Stimulated activated CD4-positive, alpha-beta T cell treated with anti-CD3 and anti-CD28 coated beads, Interleukin-15, amount 100 ng/mL, for 24 hours (primary cell): ENCODE measurements around the gene ZCCHC24.
A peak's percentile ranks its signal among the peaks of the same experiment; 100 is the strongest.

Experiments
- DNase-seq: peaks from one replicate; pipeline ENCODE4 v3.0.0-alpha.2; 2020

The ZCCHC24 gene

DNA sequence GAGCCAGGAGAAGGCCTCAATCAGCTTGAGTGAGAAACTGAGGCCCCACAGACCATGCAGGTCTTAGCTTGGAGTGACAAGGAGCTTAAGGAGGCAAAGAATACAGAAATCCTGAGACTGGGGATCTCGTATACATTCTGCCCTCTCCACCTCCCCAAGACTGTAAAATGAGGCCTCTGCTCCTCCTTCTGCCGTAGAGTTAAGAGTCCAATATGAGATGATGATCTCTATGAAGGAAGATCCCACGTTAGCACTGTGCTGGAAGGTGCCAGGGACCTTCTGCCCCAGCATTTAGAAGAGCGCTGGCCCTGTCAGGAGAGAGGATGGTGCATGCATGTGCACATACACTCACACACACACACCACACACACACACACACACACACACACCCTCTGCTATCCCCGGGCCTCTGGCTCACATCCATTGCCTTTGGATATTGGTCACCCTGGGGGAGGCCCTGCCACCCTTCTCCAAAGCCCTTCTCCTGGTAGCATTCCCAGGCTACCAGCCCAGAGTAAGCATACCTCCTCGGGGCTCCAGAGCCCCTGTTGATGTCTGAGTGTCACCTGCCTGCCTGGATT lies 15.0 kb downstream of the ZCCHC24 start:
- DNase-seq = no peak

DNA sequence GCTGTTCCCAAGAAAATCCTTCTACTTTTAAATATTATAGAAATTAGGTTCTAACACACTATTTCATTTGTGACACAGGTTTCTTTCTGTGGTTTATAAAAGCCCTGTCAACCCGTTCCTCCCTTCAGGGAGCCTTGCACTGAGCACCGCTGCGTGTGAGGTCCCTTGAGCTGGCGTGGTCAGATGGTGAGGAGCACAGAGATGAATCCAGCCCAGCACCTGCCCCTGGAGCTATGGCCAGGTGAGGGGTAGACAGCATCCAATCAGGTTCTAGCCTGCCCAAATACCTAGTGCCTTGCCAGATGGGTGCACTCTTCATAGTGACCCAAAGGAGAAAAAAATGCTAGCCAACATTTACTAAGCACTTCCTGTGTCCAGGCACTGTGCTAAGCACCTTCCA lies 15.7 kb downstream of the ZCCHC24 start:
- DNase-seq = no peak

DNA sequence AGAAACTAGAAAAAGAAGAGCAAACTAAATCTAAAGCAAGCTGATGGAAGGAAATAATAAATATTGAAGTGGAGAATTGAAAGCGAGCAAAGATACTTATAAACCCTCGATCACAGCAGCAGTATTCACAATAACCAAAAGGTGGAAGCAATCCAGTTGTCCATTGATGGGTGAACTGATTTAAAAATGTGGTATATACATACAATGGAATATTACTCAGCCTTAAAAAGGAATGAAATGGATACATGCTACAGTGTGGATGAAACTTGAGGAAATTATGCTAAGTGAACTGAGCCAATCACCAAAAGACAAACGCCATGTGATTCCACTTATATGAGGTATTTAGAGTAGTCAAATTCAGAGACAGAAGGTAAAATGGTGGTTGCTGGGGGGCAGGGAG lies 17.5 kb downstream of the ZCCHC24 start:
- no peak for DNase-seq

DNA sequence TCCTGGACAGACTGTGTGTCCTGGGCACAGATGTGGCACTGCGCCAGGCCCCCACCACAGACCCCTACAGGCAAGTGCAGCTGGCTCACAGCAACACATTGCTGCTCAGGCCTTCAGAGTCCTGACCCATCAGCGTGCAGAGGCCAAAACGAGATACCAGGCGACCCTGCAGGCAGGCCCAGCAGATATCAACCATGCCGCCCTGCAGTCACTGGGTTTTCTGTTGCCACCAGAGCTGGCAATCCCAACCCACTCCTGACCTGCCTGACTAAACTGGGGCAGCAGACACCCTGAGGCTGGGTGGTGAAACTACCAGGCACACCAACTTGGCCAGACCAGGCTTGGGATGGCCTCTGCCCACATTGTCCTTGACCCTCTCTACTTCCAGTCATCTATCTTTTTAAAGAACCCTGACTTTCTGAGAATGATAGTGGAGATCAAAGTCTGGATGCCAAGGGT lies 20.3 kb downstream of the ZCCHC24 start:
- DNase-seq = no peak

DNA sequence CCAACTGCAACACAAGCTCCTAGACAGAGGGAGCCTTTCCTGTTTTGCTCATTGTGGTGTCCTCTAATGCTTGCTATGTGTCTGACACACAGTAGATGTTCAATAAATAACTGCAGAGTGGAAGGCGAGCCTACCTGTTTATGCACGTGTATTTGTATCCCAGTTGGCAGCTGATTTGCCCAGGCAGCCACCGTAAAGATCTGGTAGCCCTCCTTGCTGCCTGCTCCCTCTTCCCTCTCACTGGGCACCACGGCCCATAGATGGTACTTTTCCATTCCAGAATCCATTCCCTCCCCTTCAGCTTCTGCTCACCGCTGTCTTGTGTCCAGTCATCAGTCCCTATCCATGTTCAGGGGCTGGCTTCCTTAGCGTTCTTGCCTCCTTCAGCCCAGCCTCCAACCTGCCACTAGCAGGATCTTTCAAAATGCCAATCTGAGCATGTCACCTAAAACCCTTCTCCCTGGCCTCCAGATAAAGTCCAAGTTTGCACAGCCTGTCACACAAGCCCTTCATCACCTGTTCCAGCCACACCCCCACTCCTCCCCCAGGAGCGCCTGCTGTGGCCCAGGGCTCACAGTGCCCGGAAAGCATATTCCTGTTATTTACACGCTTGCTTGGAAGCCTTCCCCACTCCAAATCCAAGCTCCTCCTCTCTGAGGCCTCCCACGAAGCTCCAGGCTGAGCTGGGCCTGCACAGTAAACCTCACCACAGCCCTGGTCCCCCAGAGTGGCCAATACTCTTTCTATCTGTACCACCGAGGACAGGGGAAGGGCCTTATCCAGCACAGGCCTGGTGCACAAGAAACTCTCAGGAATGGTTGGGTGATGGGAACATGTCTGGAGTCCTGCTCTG lies 21.0 kb downstream of the ZCCHC24 start:
- DNase-seq = no peak

DNA sequence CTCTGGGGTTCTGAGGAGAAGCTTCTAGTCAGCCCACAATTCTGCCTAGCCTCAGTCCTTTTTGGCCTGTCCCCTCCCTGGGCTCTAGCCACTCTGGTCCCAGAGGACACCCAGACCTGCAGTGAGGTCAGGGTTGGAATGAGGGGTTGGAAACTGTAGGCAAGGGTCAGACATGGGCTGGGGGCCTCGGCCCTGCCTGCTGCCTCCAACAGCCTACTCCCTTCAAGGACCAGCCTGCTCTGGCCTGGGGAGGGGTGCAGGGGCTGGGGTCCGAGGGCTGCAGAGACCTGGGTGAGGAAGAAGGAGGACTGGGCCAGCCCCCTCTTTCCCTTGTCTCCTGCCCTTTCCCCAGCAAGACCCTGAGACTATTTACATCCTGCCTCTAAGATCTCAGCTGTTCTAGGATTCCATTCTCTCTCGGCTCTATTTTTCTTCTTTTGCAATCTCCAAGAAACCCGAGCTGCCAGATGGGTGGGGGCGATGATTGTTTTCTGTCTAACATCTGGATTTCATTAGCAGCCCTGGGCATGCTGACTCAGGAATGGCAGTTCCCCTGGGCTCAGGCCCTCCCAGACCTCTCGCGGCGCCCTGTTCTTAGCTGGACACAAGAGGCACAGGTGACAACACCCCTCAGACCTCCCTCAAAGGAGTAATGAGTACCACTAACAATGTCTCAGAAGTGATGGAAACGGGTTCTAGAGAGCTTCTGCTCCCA lies 23.1 kb downstream of the ZCCHC24 start:
- no peak for DNase-seq

DNA sequence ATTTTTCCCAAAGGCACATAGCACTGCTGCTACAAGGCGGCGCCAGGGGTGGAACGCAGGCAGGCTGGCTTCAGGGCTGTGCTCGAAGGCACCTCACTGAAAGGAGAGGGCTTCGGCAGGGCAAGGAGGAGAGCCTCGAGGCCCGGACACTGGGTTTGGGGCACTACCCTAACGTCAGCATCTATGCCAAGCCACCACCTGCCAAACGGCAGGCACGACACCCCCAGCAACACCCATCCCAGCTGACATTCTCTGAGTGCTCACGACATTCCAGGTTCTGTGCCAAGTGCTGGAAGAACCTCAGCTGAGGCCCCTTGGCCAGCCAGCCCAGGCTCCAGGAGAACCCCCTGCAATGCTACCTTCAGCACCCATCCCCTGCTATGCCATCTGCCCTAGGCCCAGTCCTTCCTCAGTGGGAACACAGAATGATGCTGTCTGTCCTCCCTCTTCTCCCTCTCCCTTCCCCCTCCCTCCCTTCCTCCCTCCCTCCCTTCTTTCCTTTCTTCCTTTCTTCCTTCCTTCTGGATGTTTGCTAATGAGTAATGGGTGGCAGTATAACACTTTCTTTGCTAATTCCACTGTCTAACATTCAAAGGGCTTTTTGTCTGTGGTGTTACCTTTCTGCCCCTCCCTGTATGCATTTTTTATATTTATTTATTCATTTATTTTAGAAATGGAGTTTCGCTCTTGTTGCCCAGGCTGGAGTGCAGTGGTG lies 24.3 kb downstream of the ZCCHC24 start:
- DNase-seq = no peak

DNA sequence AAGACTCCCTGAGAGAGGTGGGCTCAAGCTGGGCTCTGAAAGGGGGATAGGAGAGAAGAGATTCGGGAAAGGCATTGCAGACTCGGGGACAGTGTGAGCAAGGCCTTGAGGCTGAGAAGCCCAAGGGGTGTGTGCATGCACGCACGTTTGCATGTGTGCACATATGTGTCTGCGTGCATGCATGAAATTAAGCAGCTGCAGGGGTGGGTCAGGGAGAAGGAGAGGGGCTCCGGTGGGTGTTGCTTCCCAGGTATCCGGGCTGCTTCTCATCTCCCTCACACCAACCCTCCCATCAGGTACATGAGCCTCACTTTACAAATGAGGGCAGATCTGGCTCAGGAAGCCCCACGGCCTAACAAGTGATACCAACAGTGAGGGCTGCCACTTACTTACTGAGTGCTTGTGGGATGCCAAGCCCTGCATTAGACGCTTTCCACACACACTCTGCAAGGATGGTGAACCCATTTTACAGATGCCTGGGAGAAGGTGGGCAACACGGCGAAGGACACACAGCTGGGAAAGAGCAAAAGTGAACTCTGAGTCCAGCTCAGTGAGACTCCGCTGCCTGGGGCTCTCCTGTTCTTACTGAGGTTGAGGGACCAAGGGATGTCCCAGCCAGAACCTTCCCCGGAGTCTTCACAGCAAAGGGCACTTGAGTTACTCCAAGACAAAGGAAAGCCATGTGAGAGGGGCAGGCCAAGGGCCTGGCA lies 26.4 kb downstream of the ZCCHC24 start:
- DNase-seq = no peak

DNA sequence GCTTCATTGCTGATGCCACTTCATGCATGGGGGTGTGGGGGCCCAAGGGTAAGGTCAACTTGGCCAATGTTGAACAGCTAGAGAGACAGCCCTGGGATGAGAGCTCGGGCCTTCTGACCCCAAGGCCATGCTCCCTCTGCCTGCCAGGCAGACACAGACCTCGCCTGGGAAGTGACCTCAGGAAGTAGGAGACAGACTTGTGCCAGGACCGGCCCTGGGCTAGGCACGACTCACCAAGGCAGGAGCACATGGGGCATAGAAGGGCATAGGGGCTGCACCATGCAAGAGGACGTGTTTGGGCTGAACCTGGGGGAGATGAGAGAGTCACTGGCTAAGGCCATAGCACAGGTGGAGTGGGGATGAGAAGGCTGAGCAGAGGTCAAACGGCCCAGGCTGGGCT lies 27.1 kb downstream of the ZCCHC24 start:
- DNase-seq = no peak

DNA sequence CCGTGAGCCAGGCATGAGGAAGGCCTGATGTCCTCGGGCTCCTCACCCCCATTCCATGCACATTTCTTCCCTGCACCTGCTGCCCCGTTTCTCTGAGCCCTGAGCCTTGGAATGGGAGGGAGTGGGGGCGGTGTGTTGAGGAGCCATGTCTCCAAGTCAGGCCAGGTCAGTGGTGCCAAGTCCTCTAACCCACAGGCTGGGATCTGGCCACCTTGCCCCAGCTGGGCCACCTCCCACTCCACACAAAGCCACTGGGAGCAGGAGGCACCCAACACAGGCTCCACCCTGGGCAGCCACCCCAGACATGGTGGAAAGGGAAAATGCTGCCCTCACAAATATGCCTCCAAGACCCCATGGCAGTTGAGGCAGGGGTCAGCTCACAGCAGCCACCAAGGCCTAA lies 27.7 kb downstream of the ZCCHC24 start:
- DNase-seq = no peak

DNA sequence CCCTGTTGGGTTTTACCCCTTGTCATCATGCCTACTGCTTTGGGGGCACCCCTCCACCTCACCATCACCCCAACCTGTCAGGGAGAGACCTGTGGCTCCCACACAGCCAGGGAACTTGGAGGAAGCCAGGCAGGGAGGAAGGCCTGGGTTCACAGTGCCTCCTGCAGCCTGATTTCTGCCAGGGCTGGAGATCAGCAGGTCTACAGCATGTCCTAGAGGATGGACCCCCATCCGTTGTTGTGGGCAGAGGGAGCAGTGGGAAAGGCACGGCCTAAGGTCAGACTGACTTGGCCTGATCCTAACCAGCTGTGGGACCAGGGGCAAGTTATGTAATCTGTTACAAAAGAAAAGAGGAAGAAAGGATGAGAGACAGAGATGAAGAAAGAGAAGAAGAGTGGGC lies 28.2 kb downstream of the ZCCHC24 start:
- no peak for DNase-seq

DNA sequence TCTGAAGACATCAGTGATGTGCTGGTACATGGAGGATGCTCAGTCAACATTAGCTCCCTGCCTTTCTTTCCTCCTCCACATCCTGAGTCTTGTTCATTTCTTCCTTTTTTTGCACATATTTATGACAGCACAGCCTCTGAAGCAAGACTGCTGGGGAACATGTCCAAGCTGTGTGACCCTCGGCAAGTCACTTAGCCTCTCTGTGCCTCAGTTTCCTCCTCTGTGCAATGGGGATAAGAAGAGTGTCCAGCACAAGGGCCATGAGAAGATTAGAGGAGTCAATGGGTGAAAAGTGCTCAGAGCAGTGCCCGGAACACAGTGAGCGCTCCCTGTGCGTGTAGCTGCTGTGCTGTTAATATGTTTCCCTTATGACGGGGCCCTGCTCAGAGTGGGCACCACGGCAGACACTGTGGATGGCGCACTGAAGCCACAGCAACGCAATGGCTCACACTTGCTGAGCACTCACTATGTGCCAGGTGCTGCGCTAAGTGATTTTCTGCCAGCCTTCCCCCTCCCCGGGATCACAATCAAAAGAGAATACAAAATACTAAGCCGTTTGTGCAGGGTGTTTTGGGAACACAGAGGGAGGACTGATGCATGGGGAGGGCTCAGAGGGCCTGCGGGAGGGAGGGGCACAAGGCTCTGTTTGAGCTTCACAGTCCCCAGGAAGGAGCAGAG lies 28.7 kb downstream of the ZCCHC24 start:
- DNase-seq = no peak

DNA sequence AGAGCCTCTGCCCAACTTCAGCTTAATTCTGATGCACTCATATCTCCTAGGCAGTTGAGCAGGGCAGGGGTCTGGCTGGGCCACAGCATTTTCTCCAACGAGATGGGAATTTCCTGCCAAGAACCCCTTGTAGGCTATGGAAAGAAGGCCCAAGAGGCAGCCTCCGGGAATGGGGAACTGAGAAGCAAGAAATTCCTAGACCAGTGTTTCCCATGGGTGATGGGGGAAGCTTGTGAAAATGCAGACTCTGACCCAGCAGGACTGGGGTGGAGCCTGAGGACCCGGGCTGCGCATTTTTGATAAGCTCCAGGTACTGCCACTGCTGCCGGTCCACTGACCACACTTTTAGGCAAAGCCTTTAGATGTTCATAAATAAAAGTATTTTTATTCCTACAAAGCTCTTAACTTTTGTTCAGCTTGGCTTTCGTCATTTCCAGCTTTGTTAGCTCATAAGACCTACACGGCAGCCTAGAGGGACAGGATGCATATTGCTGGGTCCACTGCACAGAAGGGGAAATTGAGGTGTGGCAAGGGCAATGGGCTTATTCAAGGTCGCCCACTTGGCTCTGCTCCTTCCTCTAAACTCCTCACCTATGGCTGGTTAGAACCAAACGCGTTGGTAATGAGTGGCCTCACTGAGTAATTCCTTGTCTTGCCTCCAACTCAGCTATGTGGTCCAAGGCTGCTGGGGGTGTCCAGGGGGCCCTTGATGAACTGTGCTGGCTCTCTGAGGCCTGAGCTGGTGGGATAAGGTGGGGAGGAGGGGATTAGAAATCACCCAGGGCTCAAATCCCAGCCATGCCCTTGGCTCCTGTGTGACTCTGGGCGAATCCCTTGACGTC lies 29.5 kb downstream of the ZCCHC24 start:
- no peak for DNase-seq

DNA sequence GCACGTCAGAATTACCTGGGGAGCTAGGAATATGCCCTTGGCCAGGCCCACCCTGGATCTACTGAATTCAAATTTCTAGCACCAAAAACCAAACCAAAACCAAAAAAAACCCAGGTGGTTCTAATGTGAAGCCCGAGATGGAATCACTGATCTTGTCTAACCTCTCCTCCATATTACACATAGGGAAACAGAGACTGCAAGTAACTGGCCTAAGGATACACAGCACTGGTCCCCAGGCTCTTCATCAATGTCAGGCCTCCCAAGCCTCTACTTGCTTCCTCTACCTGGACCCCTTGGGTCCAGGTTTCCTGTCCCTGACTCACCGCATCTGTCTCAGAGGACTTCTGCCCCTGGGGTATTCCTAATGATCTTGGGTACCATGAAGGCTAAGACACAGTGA lies 30.7 kb downstream of the ZCCHC24 start:
- DNase-seq = no peak

DNA sequence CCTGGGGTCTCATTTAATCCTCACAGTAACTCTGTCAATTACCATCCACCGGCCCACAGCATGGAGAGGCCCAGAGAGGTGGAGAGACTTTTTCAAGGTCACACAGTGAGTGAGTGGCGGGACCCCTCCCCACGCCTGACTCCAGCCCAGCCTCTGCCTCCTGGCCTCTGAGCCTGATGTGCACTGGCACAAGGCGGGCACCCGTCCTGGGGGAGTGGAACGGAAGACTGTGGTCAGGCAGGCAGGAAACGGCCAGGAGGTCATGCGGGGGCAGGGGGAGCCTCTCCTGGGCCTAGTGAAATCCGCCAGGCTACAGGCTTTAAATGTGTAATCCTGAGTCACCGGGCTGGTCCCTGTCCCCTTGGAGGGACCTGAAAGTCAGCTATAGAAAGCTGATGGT lies 32.2 kb downstream of the ZCCHC24 start:
- DNase-seq = peak; percentile 23

DNA sequence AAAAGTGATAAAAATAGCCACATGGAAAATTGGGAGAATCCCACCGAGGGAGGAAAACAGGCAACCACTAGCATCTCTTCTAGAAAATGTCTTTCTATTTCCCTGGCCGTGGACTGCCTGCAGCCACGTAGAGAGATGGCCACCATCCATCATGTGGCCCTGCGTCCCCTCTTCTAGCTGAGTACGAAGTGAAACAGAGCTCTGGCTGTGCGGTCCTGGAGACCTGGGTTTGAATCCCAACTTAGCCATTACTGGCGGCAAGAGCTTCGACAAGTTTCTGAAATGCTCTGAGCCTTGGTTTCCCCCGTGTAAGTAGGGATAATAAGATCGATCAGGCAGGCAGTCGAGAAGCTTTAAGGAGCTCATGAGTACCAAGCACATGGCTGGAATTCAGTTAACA lies 32.9 kb downstream of the ZCCHC24 start:
- no peak for DNase-seq

DNA sequence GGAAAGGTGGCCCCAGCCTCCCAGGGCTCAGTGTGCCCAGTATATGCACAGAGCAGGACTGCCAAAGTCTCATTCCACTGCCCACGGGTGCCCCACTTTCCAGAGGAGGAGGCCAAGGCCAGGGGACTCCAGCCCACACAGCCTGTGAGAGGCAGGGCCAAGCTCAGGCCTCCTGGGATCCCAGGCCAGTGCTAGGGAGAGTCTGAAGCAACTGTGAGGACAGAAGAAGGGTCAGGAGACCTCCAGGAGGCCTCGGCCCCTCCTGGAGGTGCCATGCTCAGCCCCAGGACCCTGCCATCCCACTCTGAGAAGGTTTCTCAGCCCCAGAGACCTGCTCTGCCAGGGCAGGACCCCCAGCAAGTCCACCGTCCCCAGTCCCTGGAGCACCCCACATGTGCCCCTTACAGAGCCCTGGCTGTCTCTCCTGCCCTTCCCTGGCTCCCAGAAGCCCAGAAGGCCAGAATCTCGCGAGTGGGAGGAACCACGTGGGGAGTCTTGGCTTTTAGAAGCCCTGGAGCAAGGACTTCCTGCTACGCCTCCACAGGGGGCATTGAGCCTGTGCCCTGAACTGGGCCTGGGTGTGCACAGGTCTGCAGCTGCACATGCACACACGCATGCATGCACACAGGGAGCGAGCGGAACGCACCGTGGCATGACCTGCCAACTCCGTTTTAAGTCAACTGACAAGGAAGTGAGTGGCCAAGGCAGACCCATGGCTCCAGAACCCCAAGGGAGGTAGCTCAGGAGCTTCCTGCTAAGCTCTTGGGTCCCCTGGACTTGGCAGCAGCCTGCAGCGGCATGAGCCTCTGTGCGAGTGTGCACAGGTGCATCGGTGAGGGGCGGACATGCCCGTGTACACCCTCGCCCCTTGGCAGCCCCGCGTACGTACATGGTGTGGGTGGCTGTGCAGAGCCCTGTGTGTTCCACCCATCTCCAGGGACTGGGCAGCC lies 33.6 kb downstream of the ZCCHC24 start:
- DNase-seq = no peak

DNA sequence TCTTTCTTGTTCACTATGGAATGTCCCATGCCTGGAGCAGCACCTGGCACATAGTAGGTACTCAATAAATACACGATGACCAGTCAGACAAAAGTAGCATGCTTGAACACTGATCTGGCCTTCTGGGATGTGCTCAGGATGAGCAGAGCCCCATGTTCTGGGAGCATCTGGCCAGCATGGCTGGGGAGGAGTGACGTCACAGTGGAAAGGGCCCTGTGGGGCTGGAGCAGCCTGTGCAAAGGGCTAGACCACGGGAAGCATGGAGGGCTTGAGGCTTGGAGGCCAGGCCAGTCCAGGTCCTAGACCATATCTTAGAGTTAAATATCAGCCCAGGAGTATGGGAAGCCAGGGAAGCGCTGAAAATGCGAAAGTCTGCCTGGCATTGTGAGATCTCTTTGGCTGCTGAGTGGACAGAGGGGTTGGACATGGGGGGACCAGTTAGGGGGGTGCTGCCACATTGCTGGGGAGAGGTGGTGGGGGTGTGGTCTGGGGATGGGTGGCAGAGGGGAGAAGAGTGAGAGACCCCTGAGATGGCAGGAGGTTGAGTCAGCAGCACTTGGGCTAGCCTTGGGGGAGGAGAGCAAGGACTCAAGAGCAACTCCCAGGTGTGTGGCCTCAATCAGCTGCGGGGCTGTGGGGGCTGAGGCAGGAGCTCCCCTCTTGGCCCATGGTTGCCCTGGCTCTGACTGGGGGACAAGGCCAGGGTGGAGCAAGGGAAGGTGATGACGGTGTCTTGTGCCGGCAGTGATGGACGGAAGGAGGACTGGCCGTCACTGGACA lies 34.9 kb downstream of the ZCCHC24 start:
- no peak for DNase-seq

DNA sequence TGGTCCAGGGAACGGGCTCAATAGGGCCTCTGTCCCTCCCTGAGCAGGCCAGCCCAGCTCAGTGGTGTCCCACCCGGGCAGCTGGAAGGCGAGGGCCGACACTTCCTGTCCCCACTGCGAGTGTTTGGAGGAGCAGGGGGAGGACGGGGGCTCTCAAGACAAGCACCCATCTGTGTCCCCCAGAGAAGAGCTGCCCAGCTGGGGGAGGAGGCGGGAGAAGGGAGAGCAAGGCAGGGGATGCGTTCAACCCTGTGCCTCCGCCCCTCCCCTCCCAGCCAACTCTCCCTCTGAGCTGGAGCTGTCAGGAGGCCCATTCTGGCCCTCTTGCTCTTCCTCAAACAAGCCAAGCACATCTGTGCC lies 35.7 kb downstream of the ZCCHC24 start:
- DNase-seq = no peak
